ENCODE results near the gene SPOUT1. TPM values are rescaled to one million over a fixed set of nuclear protein-coding genes. Genes with fewer than 3 reads are reported as not detected.

Gene SPOUT1
- total and polyA plus RNA-seq, 3 experiments from 2014 or later, result 77.3 to 143 (median 137) TPM

- peaks cover 7% of the 10 kb centered on the region for H3K4me1 ChIP-seq (ENCODE audit: insufficient read depth, low read length)
- DNase-seq, result no peak
- peaks cover 19% of the 10 kb centered on the region for H3K36me3 ChIP-seq (ENCODE audit: insufficient read depth, low read length)
- H3K4me3 Mint-ChIP-seq, result peak overlapping the region in 1 of 7 donors; percentile 20
- H3K27ac Mint-ChIP-seq, result no peak overlapping the region
- CTCF ChIA-PET, result no interaction called here
- no peak overlapping the region for H3K4me3 ChIP-seq (ENCODE audit: low read length)
- H3K9me3 ChIP-seq (ENCODE audit: low read length), result no peaks in the 10 kb centered on the region
- POLR2A ChIA-PET, result no interaction called here
- peaks cover 9 to 24% (median 19%) of the 10 kb centered on the region in 3 donors for H3K4me1 Mint-ChIP-seq
- H3K27me3 Mint-ChIP-seq, result peaks cover 0 to 3% of the 10 kb centered on the region in 2 donors
- no peaks in the 10 kb centered on the region for H3K27me3 ChIP-seq (ENCODE audit: insufficient read depth, low read length, poor library complexity, severe bottlenecking)
- no peak overlapping the region for H3K27ac ChIP-seq (ENCODE audit: low read depth, low read length)
- H3K36me3 Mint-ChIP-seq, result peaks cover 0 to 63% (median 0%) of the 10 kb centered on the region in 3 donors
- no peaks in the 10 kb centered on the region for H3K9me3 Mint-ChIP-seq
Observed at GRCh38 chr9:128822407-128823042, 7.1 kb downstream of the SPOUT1 start.

DNA sequence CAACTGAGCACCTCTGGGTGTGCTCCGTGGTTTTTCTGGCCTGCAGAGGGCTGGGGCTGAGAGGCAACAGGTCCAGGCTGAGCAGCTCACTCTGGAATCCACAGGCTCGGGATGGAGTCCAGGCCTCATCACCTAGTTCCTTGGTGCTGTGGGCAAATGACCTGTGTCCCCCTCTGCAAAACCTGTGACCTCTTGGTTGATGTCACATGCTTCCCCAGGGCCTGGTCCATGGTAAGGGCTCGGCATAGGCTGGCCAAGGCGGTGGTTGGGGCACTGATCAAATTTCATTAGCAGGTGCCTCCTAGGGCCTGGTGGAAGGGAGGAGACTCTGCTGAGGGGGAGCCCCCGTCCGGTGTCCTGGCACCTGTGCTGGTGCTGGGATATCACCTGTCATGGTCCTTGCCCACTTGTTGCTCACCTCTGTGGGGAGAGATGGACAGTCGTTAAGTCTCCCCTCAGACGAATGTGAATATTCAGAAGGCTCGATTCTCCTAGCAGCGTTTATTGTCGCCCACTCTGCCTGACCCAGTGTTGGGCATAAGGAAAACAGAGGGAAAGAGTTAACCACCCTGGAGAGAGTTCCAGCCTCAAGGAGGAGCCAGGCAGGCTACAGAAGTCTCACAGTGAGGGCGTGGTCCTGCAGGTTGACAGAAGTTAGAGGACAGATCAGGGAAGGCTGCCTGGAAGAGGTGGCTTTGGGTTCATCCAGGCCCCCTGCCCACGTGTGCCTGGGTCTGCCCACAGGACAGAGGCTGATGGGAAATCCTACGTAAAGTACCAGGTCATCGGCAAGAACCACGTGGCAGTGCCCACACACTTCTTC, 7.8 kb downstream of the SPOUT1 start:
- Mint-ChIP-seq H3K27me3 (peaks cover 0 to 3% of the 10 kb centered on the region in 2 donors), H3K36me3 (peaks cover 0 to 56% (median 0%) of the 10 kb centered on the region in 3 donors), H3K4me1 (peaks cover 9 to 26% (median 19%) of the 10 kb centered on the region in 3 donors), H3K27ac (peak overlapping the region in 1 of 8 donors; percentile 36), H3K4me3 (peak overlapping the region in 4 of 7 donors; percentile 23 to 83 (median 40)), H3K9me3 (no peaks in the 10 kb centered on the region)
- no peaks in the 10 kb centered on the region for H3K27me3 ChIP-seq (ENCODE audit: insufficient read depth, low read length, poor library complexity, severe bottlenecking)
- peaks cover 7% of the 10 kb centered on the region for H3K4me1 ChIP-seq (ENCODE audit: insufficient read depth, low read length)
- peaks cover 14% of the 10 kb centered on the region for H3K36me3 ChIP-seq (ENCODE audit: insufficient read depth, low read length)
- no peak for DNase-seq
- POLR2A ChIA-PET, result no interaction called here
- CTCF ChIA-PET, result no interaction called here
- no peak overlapping the region for H3K4me3 ChIP-seq (ENCODE audit: low read length)
- H3K9me3 ChIP-seq (ENCODE audit: low read length), result no peaks in the 10 kb centered on the region
- no peak overlapping the region for H3K27ac ChIP-seq (ENCODE audit: low read depth, low read length)

DNA sequence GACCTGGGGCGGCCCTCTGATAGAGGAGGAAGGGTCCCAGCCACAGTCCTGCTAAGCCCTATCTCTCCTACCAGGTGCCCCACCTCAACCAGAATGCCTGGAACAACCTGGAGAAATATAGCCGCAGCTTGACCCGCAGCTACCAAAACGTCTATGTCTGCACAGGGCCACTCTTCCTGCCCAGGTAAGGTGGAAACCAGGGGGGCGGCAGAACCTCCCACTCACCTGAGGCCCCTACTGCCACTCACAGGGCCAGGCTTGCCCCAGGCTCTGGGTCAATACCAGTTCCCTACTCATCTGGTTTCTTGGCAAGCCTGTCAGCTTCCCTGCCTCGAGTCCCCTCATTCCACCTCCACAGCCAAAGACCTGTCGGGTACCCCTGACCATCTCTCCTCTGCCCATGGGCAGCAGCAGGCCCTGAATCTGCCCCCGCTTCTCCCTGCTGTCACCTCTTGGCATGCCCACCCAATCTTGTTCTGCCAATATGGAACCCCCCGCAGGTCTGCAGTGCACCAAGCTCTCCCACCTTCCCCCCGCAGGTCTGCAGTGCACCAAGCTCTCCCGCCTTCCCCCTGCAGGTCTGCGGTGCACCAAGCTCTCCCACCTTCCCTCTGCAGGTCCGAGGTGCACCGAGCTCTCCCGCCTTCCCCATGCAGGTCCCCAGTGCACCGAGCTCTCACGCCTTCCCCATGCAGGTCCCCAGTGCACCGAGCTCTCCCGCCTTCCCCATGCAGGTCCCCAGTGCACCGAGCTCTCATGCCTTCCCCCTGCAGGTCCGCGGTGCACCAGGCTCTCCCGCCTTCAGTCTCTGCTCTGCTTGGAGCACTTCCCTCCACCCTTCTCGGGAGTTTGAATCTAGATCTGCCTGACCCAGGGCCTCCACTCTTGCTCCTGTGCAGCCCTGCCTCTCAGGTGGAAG, 8.7 kb downstream of the SPOUT1 start:
- peaks cover 0 to 47% (median 0%) of the 10 kb centered on the region in 3 donors for H3K36me3 Mint-ChIP-seq
- peaks cover 9 to 26% (median 19%) of the 10 kb centered on the region in 3 donors for H3K4me1 Mint-ChIP-seq
- DNase-seq, result no peak
- no peak overlapping the region for H3K27ac ChIP-seq (ENCODE audit: low read depth, low read length)
- H3K9me3 ChIP-seq (ENCODE audit: low read length), result no peaks in the 10 kb centered on the region
- peak overlapping the region; percentile 20 to 87 (median 59) for H3K4me3 Mint-ChIP-seq
- peak overlapping the region in 5 of 8 donors; percentile 12 to 78 (median 70) for H3K27ac Mint-ChIP-seq
- peaks cover 0 to 3% of the 10 kb centered on the region in 2 donors for H3K27me3 Mint-ChIP-seq
- H3K36me3 ChIP-seq (ENCODE audit: insufficient read depth, low read length), result peaks cover 8% of the 10 kb centered on the region
- no peak overlapping the region for H3K4me3 ChIP-seq (ENCODE audit: low read length)
- no peaks in the 10 kb centered on the region for H3K27me3 ChIP-seq (ENCODE audit: insufficient read depth, low read length, poor library complexity, severe bottlenecking)
- CTCF ChIA-PET, result interaction anchor here (1.3 to 1.5 kb wide), 2 partner anchors 108 to 136 kb away, joined by 3 to 4 read pairs; no protein-coding TSS in a partner anchor
- POLR2A ChIA-PET, result no interaction called here
- H3K4me1 ChIP-seq (ENCODE audit: insufficient read depth, low read length), result peaks cover 7% of the 10 kb centered on the region
- no peaks in the 10 kb centered on the region for H3K9me3 Mint-ChIP-seq

DNA sequence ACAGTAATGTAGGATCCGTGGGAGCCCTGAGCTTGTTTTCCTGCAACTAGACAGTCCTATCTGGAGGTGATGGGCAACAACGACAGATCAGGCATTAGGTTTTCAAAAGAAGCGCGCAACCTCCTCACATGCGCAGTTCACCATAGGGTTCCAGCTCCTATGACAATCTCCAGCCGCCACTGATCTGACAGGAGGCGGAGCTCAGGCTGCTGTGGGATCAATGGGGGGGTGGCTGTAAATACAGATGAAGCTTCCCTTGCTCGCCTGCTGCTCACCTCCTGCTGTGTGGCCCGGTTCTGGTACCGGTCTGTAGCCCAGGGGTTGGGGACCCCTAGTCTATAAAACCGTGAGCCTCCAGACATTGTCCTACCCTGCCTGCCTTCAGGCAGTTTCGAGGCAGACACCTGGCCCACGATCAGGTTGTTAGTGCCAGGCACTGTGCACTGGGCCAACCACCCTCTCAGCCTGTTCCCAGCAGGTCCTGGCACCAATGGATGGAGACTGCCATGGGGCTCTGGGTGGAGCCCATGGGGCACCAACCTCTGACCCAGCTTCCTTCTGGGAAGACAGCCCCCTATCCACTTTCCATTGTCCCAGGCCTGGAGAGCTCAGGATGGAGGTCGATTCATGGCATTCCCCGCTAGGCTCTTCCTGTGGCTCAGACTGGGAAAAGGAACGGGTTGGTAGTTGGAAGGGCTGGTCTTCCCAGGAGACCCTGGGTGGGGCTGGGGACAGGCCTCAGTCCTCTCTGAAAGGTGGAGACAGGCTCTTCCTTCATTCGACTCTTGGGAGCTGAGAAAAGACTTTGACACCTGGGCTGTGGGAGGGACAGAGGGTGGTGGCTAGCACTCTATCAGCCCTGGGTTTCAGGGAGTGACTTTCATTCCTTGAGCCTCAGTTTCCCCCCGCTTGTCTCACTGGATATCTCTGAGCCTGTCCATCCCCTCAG, 9.6 kb downstream of the SPOUT1 start:
- peaks cover 4% of the 10 kb centered on the region for H3K36me3 ChIP-seq (ENCODE audit: insufficient read depth, low read length)
- ChIA-PET CTCF (interaction anchor here (0.8 to 2.8 kb wide), 7 partner anchors 10 to 137 kb away, joined by 3 to 28 read pairs (median 4); partner anchors contain the start of genes PKN3, SPOUT1 and ZER1), POLR2A (interaction anchor here (0.6 to 2.7 kb wide), 2 partner anchors 9 to 29 kb away, joined by 4 to 39 read pairs; partner anchors contain the start of gene SPOUT1)
- H3K27ac Mint-ChIP-seq, result peak overlapping the region in 6 of 8 donors; percentile 54 to 91 (median 78)
- no peak for DNase-seq
- no peak overlapping the region for H3K4me3 ChIP-seq (ENCODE audit: low read length)
- no peaks in the 10 kb centered on the region for H3K9me3 ChIP-seq (ENCODE audit: low read length)
- H3K27me3 Mint-ChIP-seq, result peaks cover 0 to 6% of the 10 kb centered on the region in 2 donors
- H3K36me3 Mint-ChIP-seq, result peaks cover 0 to 38% (median 0%) of the 10 kb centered on the region in 3 donors
- H3K9me3 Mint-ChIP-seq, result no peaks in the 10 kb centered on the region
- H3K27ac ChIP-seq (ENCODE audit: low read depth, low read length), result no peak overlapping the region
- H3K4me1 Mint-ChIP-seq, result peaks cover 9 to 26% (median 19%) of the 10 kb centered on the region in 3 donors
- H3K27me3 ChIP-seq (ENCODE audit: insufficient read depth, low read length, poor library complexity, severe bottlenecking), result no peaks in the 10 kb centered on the region
- H3K4me1 ChIP-seq (ENCODE audit: insufficient read depth, low read length), result peaks cover 7% of the 10 kb centered on the region
- peak overlapping the region; percentile 83 to 87 (median 85) for H3K4me3 Mint-ChIP-seq

- Histone ChIP-seq H3K9me3 (ENCODE audit: low read length) (no peaks in the 10 kb centered on the region), H3K4me3 (ENCODE audit: low read length) (peak overlapping the region; percentile 47), H3K27ac (ENCODE audit: low read depth, low read length) (peak overlapping the region; percentile 38), H3K27me3 (ENCODE audit: insufficient read depth, low read length, poor library complexity, severe bottlenecking) (no peaks in the 10 kb centered on the region), H3K4me1 (ENCODE audit: insufficient read depth, low read length) (peaks cover 7% of the 10 kb centered on the region), H3K36me3 (ENCODE audit: insufficient read depth, low read length) (peaks cover 4% of the 10 kb centered on the region)
- POLR2A ChIA-PET, result interaction anchor here (0.6 to 2.7 kb wide), 13 partner anchors 8 to 314 kb away, joined by 3 to 39 read pairs (median 4); partner anchors contain the start of genes DOLPP1, KYAT1, LRRC8A and SET
- CTCF ChIA-PET, result interaction anchor here (0.6 to 2.8 kb wide), 30 partner anchors 8 to 478 kb away, joined by 3 to 28 read pairs (median 4); partner anchors contain the start of genes KYAT1, PKN3, SPOUT1 and URM1
- peaks cover 0 to 3% of the 10 kb centered on the region in 2 donors for H3K27me3 Mint-ChIP-seq
- peaks cover 9 to 26% (median 19%) of the 10 kb centered on the region in 3 donors for H3K4me1 Mint-ChIP-seq
- H3K36me3 Mint-ChIP-seq, result peaks cover 0 to 29% (median 0%) of the 10 kb centered on the region in 3 donors
- peaks cover 0 to 2% (median 0%) of the 10 kb centered on the region in 5 donors for H3K9me3 Mint-ChIP-seq
- peak in 4 of 5 donors; percentile 15 to 63 (median 37) for DNase-seq
- H3K4me3 Mint-ChIP-seq, result peak overlapping the region; percentile 83 to 92 (median 85)
- peak overlapping the region in 6 of 8 donors; percentile 70 to 94 (median 82) for H3K27ac Mint-ChIP-seq
Observed at GRCh38 chr9:128818839-128819715, 10.5 kb downstream of the SPOUT1 start.
